Tibial artery (tissue), 4 donors: Measurements from ENCODE around the gene CFAP58.

Source experiments
- DNase-seq, 2 donors: peaks; one replicate each; pipeline ENCODE4 v3.0.0-alpha.2; 2019
- H3K27ac ChIP-seq, 2 donors: fragments of 200-600 bp; sonication (generic) in 1 of 2; 1 replicate in 1 of 2; 2 replicates in 1 of 2; pipeline ENCODE4 v1.5.1; 2018 to 2019; ENCODE audit warnings: mild to moderate bottlenecking in 1 of 2
- H3K27me3 ChIP-seq, 2 donors: fragments of 200-600 bp; sonication (generic) in 1 of 2; one replicate each; pipeline versions ENCODE4 v1.5.1 to v1.6.0; 2016 to 2019
- H3K36me3 ChIP-seq, 3 donors: fragments of 200-600 bp; sonication (generic) in 2 of 3; one replicate each; pipeline ENCODE4 v1.5.1; 2016 to 2019; ENCODE audit warnings: mild to moderate bottlenecking in 2 of 3
- H3K4me1 ChIP-seq, 4 donors: fragments of 200-600 bp; sonication (generic) in 2 of 4; 1 replicate in 3 of 4; 2 replicates in 1 of 4; pipeline ENCODE4 v1.5.1; 2016 to 2019
- H3K4me3 ChIP-seq, 2 donors: fragments of 200-600 bp; sonication (generic) in 1 of 2; 1 replicate in 1 of 2; 2 replicates in 1 of 2; pipeline ENCODE4 v1.5.1; 2018 to 2019; ENCODE audit warnings: mild to moderate bottlenecking in 2 of 2
- H3K9me3 ChIP-seq, 3 donors: fragments of 200-600 bp; sonication (generic) in 1 of 3; one replicate each; pipeline ENCODE4 v1.5.1; 2016 to 2019
- CTCF ChIP-seq, 2 experiments: fragments of 200-600 bp in 1 of 2; fragments of 450-650 bp in 1 of 2; IDR thresholded peaks; one replicate each; pipeline ENCODE4 v1.5.1; 2017 to 2019; ENCODE audit warnings: antibody characterized with exemption in 2 of 2, mild to moderate bottlenecking in 1 of 2, moderate library complexity in 1 of 2
- intact Hi-C: fragments of 100-400 bp; cut with DNase I; formaldehyde crosslinking; loops from one replicate; pipeline ENCODE4 v1.15.0; 2023; ENCODE audit warnings: low total_unique reads

Gene CFAP58

GRCh38 chr10:104367904-104368303 lies 14.3 kb downstream of the CFAP58 start:
- no peak overlapping the region for H3K4me3 ChIP-seq
- intact Hi-C loops = no loop called here
- H3K27ac ChIP-seq = no peak overlapping the region
- peaks cover 0 to 15% (median 10%) of the 10 kb centered on the region in 3 donors for H3K9me3 ChIP-seq
- no peak for TF ChIP-seq CTCF (IDR thresholded peaks at IDR 0.05)
- H3K36me3 ChIP-seq = peaks cover 4 to 15% (median 12%) of the 10 kb centered on the region in 3 donors
- no peaks in the 10 kb centered on the region for H3K4me1 ChIP-seq
- no peaks in the 10 kb centered on the region for H3K27me3 ChIP-seq
- no peak for DNase-seq

GRCh38 chr10:104368381-104368780 lies 14.7 kb downstream of the CFAP58 start:
- H3K9me3 ChIP-seq = peaks cover 0 to 15% (median 10%) of the 10 kb centered on the region in 3 donors
- H3K27ac ChIP-seq = no peak overlapping the region
- no peaks in the 10 kb centered on the region for H3K4me1 ChIP-seq
- no peak overlapping the region for H3K4me3 ChIP-seq
- peaks cover 4 to 15% (median 12%) of the 10 kb centered on the region in 3 donors for H3K36me3 ChIP-seq
- intact Hi-C loops = no loop called here
- no peak for DNase-seq
- TF ChIP-seq CTCF (IDR thresholded peaks at IDR 0.05) = no peak
- no peaks in the 10 kb centered on the region for H3K27me3 ChIP-seq

DNA sequence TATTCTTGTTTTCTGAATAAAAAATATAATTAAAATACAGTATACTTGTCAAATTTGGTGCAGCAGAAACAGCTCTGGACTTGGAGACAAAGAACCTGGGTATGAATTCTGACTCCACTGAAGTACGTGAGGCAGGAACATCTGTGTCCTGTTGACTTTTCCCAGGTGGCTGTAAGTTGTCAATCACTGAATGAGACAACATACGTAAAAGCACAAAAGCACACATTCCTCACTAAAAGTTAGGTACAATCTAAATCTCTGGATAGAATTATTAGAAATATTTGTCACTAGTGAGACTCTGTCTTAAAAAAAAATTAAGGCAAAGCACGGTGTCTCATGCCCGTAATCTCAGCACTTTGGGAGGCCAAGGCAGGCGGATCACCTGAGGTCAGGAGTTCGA lies 18.1 kb downstream of the CFAP58 start:
- peaks cover 4 to 15% (median 12%) of the 10 kb centered on the region in 3 donors for H3K36me3 ChIP-seq
- DNase-seq = no peak
- H3K4me1 ChIP-seq = no peaks in the 10 kb centered on the region
- no peaks in the 10 kb centered on the region for H3K27me3 ChIP-seq
- intact Hi-C loops = no loop called here
- no peak for TF ChIP-seq CTCF (IDR thresholded peaks at IDR 0.05)
- peaks cover 0 to 11% (median 10%) of the 10 kb centered on the region in 3 donors for H3K9me3 ChIP-seq
- H3K27ac ChIP-seq = no peak overlapping the region
- H3K4me3 ChIP-seq = no peak overlapping the region

GRCh38 chr10:104374591-104374990 lies 21.0 kb downstream of the CFAP58 start:
- H3K4me3 ChIP-seq = no peak overlapping the region
- TF ChIP-seq CTCF (IDR thresholded peaks at IDR 0.05) = no peak
- H3K36me3 ChIP-seq = peaks cover 4 to 15% (median 12%) of the 10 kb centered on the region in 3 donors
- no peaks in the 10 kb centered on the region for H3K4me1 ChIP-seq
- H3K9me3 ChIP-seq = peaks cover 0 to 11% (median 10%) of the 10 kb centered on the region in 3 donors
- no peak for DNase-seq
- intact Hi-C loops = no loop called here
- H3K27me3 ChIP-seq = no peaks in the 10 kb centered on the region
- no peak overlapping the region for H3K27ac ChIP-seq

GRCh38 chr10:104376784-104377300 lies 23.2 kb downstream of the CFAP58 start:
- Histone ChIP-seq H3K4me3 (no peak overlapping the region), H3K36me3 (peaks cover 0 to 3% (median 1%) of the 10 kb centered on the region in 3 donors), H3K9me3 (peaks cover 0 to 4% (median 3%) of the 10 kb centered on the region in 3 donors), H3K27ac (no peak overlapping the region), H3K27me3 (no peaks in the 10 kb centered on the region), H3K4me1 (no peaks in the 10 kb centered on the region)
- no peak for TF ChIP-seq CTCF (IDR thresholded peaks at IDR 0.05)
- no peak for DNase-seq
- intact Hi-C loops = no loop called here

- no peaks in the 10 kb centered on the region for H3K4me1 ChIP-seq
- H3K9me3 ChIP-seq = no peaks in the 10 kb centered on the region
- no peak overlapping the region for H3K27ac ChIP-seq
- TF ChIP-seq CTCF (IDR thresholded peaks at IDR 0.05) = no peak
- H3K4me3 ChIP-seq = no peak overlapping the region
- H3K27me3 ChIP-seq = no peaks in the 10 kb centered on the region
- DNase-seq = no peak
- intact Hi-C loops = no loop called here
- no peaks in the 10 kb centered on the region for H3K36me3 ChIP-seq
Observed at GRCh38 chr10:104380336-104380735, 26.7 kb downstream of the CFAP58 start.
